Neuronal stem cell (in vitro differentiated cells): Measurements from ENCODE around the gene ZNF747.

Experiments used
- DNase-seq: peaks from one replicate; pipeline ENCODE4 v3.0.0-alpha.2; 2013; ENCODE audit warnings: low spot score
- H2AFZ ChIP-seq: one replicate; pipeline ENCODE4 v1.6.1; 2013; ENCODE audit warnings: mild to moderate bottlenecking, low read length, inconsistent platforms
- H2AK5ac ChIP-seq: 2 replicates; pipeline ENCODE4 v1.6.1; 2013; ENCODE audit warnings: low read depth, mild to moderate bottlenecking, inconsistent platforms, low read length, moderate library complexity, mixed read lengths
- H2BK120ac ChIP-seq: 2 replicates; pipeline ENCODE4 v1.6.1; 2013; ENCODE audit warnings: low read depth, mild to moderate bottlenecking, inconsistent platforms, low read length, moderate library complexity, mixed read lengths
- H2BK12ac ChIP-seq: one replicate; pipeline ENCODE4 v1.6.1; 2013; ENCODE audit warnings: low read length, inconsistent platforms
- H2BK15ac ChIP-seq: 2 replicates; pipeline ENCODE4 v1.6.1; 2013; ENCODE audit warnings: mild to moderate bottlenecking, low read length, inconsistent platforms, mixed read lengths
- H2BK5ac ChIP-seq: one replicate; pipeline ENCODE4 v1.6.1; 2013; ENCODE audit warnings: inconsistent platforms, mild to moderate bottlenecking, low read length, moderate library complexity
- H3K14ac ChIP-seq: one replicate; pipeline ENCODE4 v1.6.1; 2013; ENCODE audit warnings: low read length, inconsistent platforms
- H3K18ac ChIP-seq: 2 replicates; pipeline ENCODE4 v1.6.1; 2013; ENCODE audit warnings: low read length, inconsistent platforms
- H3K23ac ChIP-seq: 2 replicates; pipeline ENCODE4 v1.6.1; 2013; ENCODE audit warnings: low read depth, mild to moderate bottlenecking, mixed read lengths, low read length, inconsistent platforms; ENCODE audit not compliant: poor library complexity
- H3K27ac ChIP-seq: replicated peaks from 3 replicates; pipeline ENCODE4 v1.5.1; 2013; ENCODE audit warnings: low read length, inconsistent platforms
- H3K27me3 ChIP-seq, 3 experiments: 2 replicates each; pipeline ENCODE4 v1.6.1; 2013; ENCODE audit warnings: low read length in 3 of 3, mild to moderate bottlenecking in 2 of 3, inconsistent platforms in 1 of 3, low read depth in 1 of 3, mixed read lengths in 1 of 3, moderate library complexity in 1 of 3; ENCODE audit not compliant: control insufficient read depth in 3 of 3, insufficient read depth in 3 of 3
- H3K36me3 ChIP-seq, 2 donors: replicated peaks in 1 of 2; 2 replicates each; pipeline ENCODE4 v1.6.1; 2013; ENCODE audit warnings: low read length in 2 of 2; ENCODE audit not compliant: control insufficient read depth in 2 of 2, insufficient read depth in 2 of 2
- H3K4ac ChIP-seq: 2 replicates; pipeline ENCODE4 v1.6.1; 2013; ENCODE audit warnings: inconsistent platforms, mild to moderate bottlenecking, low read length, moderate library complexity
- H3K4me1 ChIP-seq, 2 donors: 1 replicate in 1 of 2; 2 replicates in 1 of 2; pipeline ENCODE4 v1.6.1; 2013; ENCODE audit warnings: low read length in 2 of 2, low read depth in 1 of 2; ENCODE audit not compliant: control insufficient read depth in 2 of 2, insufficient read depth in 1 of 2
- H3K4me2 ChIP-seq: one replicate; pipeline ENCODE4 v1.6.1; 2013; ENCODE audit warnings: mild to moderate bottlenecking, low read length, inconsistent platforms; ENCODE audit not compliant: insufficient read depth, poor library complexity, severe bottlenecking
- H3K4me3 ChIP-seq, 2 donors: 2 replicates each; pipeline ENCODE4 v1.5.1; 2013; ENCODE audit warnings: low read length in 2 of 2, mild to moderate bottlenecking in 2 of 2, inconsistent platforms in 1 of 2, moderate library complexity in 1 of 2
- H3K79me1 ChIP-seq: one replicate; pipeline ENCODE4 v1.6.1; 2013; ENCODE audit warnings: low read depth, mild to moderate bottlenecking, inconsistent platforms, low read length, moderate library complexity
- H3K9ac ChIP-seq: one replicate; pipeline ENCODE4 v1.6.1; 2013; ENCODE audit warnings: mild to moderate bottlenecking, low read depth, low read length, inconsistent platforms; ENCODE audit not compliant: poor library complexity
- H3K9me3 ChIP-seq, 2 donors: replicated peaks in 1 of 2; 2 replicates each; pipeline versions ENCODE3 to v1.6.1; 2013; ENCODE audit warnings: low read length in 2 of 2, mild to moderate bottlenecking in 2 of 2, inconsistent platforms in 1 of 2, low read depth in 1 of 2, mixed read lengths in 1 of 2, moderate library complexity in 1 of 2; ENCODE audit not compliant: control insufficient read depth in 2 of 2, insufficient read depth in 1 of 2
- H4K8ac ChIP-seq: one replicate; pipeline ENCODE4 v1.6.1; 2013; ENCODE audit warnings: low read depth, mild to moderate bottlenecking, inconsistent platforms, low read length, moderate library complexity
- H4K91ac ChIP-seq: one replicate; pipeline ENCODE4 v1.6.1; 2013; ENCODE audit warnings: low read length, low read depth, mild to moderate bottlenecking, inconsistent platforms; ENCODE audit not compliant: poor library complexity
- WGBS, 2 donors: extraction: QIAGEN DNeasy Blood & Tissue Kit; methylation state at CpG; one replicate each; pipeline ENCODE4 v1.1.7; 2013; ENCODE audit warnings: missing lambda C conversion rate in 2 of 2, mixed read lengths in 1 of 2; ENCODE audit not compliant: insufficient read length in 2 of 2, insufficient replicate concordance in 1 of 2; ENCODE audit errors: extremely low coverage in 2 of 2; 5-methylcytosine and 5-hydroxymethylcytosine counted together

The ZNF747 gene

GRCh38 chr16:30556125-30556473 lies 21.4 kb upstream of the ZNF747 start:
- Histone ChIP-seq H3K4ac (no peak overlapping the region), H2BK5ac (no peak overlapping the region), H3K14ac (no peak overlapping the region), H3K23ac (peak overlapping the region; percentile 31), H3K27me3 (peaks cover 0 to 2% (median 0%) of the 10 kb centered on the region in 3 experiments), H3K4me2 (no peak overlapping the region), H3K36me3 (peaks cover 13 to 39% of the 10 kb centered on the region in 2 donors), H2BK12ac (no peak overlapping the region), H4K8ac (peak overlapping the region; percentile 65), H3K9ac (peak overlapping the region; percentile 60), H4K91ac (no peak overlapping the region), H3K18ac (no peak overlapping the region), H2AFZ (no peak overlapping the region), H2AK5ac (no peak overlapping the region), H3K79me1 (peaks cover 11% of the 10 kb centered on the region), H3K4me3 (no peak overlapping the region), H2BK15ac (no peak overlapping the region), H3K27ac (no peak overlapping the region), H3K9me3 (no peaks in the 10 kb centered on the region), H2BK120ac (no peak overlapping the region), H3K4me1 (peaks cover 6 to 7% of the 10 kb centered on the region in 2 donors)
- no CpG with 5 or more reads among the region's 10 CpGs for WGBS, 2 donors
- no peak for DNase-seq

GRCh38 chr16:30555315-30556124 lies 20.9 kb upstream of the ZNF747 start:
- no peak overlapping the region for H3K18ac ChIP-seq
- no peaks in the 10 kb centered on the region for H3K27me3 ChIP-seq
- no peak overlapping the region for H2BK15ac ChIP-seq
- H3K36me3 ChIP-seq: peaks cover 13 to 39% of the 10 kb centered on the region in 2 donors
- H3K14ac ChIP-seq: no peak overlapping the region
- DNase-seq: no peak
- peaks cover 6 to 7% of the 10 kb centered on the region in 2 donors for H3K4me1 ChIP-seq
- no peak overlapping the region for H4K8ac ChIP-seq
- no peak overlapping the region for H3K4ac ChIP-seq
- H2BK12ac ChIP-seq: no peak overlapping the region
- no peak overlapping the region for H3K9ac ChIP-seq
- H4K91ac ChIP-seq: no peak overlapping the region
- peaks cover 11% of the 10 kb centered on the region for H3K79me1 ChIP-seq
- H3K23ac ChIP-seq: no peak overlapping the region
- no CpG with 5 or more reads among the region's 69 CpGs for WGBS, 2 donors
- no peak overlapping the region for H3K4me2 ChIP-seq
- no peak overlapping the region for H2BK5ac ChIP-seq
- H2AFZ ChIP-seq: no peak overlapping the region
- H3K9me3 ChIP-seq: no peaks in the 10 kb centered on the region
- no peak overlapping the region for H3K27ac ChIP-seq
- no peak overlapping the region for H2AK5ac ChIP-seq
- H2BK120ac ChIP-seq: no peak overlapping the region
- H3K4me3 ChIP-seq: no peak overlapping the region

DNA sequence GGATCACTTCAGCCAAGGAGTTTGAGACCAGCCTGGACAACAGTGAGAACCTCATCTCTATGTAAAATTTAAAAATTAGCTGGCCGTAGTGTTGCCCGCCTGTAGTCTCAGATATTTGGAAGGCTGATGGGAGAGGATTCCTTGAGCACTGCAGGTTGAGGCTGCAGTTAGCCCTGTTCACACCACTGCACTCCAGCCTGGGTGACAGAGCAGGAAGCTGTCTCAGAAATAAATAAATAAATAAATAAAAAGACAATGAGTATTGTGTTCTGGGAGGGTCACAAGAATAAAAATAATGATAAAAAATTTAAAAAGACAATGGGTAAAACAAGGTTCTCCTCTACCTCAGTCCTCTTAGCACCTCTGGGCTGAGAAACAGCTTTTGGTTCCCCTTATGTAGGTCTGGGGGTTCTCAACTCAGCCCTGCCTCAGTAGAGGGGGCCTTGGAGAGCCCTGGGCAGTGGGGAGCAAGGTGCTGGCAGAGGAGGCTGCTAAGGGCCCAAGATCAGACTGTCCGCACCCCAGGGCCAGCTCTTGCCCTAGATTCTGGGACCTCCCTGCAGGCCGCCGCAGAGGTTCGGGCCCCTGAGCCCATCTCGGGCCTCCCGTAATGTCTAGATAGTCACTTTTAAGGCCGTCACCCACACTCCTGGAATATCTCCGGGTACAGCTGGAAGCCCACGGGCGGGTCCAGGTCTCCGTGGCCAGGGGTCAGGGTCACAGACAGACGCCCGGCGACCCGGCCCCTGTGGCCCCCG lies 20.1 kb upstream of the ZNF747 start:
- Histone ChIP-seq H3K14ac (no peak overlapping the region), H2BK5ac (no peak overlapping the region), H3K23ac (no peak overlapping the region), H3K4me3 (no peak overlapping the region), H3K9me3 (no peaks in the 10 kb centered on the region), H3K4me2 (no peak overlapping the region), H3K4me1 (peaks cover 6 to 7% of the 10 kb centered on the region in 2 donors), H2BK12ac (no peak overlapping the region), H3K4ac (no peak overlapping the region), H3K27me3 (no peaks in the 10 kb centered on the region), H3K79me1 (peaks cover 11% of the 10 kb centered on the region), H2BK120ac (no peak overlapping the region), H4K8ac (no peak overlapping the region), H3K27ac (no peak overlapping the region), H4K91ac (no peak overlapping the region), H2AFZ (no peak overlapping the region), H2BK15ac (no peak overlapping the region), H3K36me3 (peaks cover 13 to 39% of the 10 kb centered on the region in 2 donors), H3K9ac (no peak overlapping the region), H3K18ac (no peak overlapping the region), H2AK5ac (no peak overlapping the region)
- no CpG with 5 or more reads among the region's 18 CpGs for WGBS, 2 donors
- no peak for DNase-seq

DNA sequence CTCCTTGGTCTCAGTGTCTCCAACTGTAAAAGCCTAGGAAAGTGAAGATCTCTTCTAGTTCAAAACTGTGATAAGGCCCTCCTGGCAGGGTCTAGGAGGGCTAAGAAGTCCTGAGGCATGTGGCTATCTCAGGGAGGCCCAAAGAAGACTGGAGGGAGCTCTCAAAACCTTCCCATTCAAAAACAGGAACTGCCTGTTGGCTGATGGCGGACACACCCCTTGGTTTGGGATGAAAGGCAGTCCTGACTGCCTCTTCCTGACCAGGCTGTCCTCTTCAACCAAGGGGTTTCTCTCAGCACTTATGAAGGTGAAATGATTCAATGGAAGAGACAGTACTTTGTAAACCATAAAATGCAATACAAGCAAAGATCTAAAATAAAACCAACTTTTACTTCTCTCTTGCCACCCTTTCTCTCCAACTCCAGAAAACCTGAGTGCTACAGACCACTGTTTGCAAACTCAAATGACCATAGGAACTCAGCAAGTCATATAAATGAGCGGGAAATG lies 18.8 kb upstream of the ZNF747 start:
- H3K27ac ChIP-seq: no peak overlapping the region
- no peak overlapping the region for H2BK5ac ChIP-seq
- no CpG with 5 or more reads among the region's 2 CpGs for WGBS, 2 donors
- no peaks in the 10 kb centered on the region for H3K9me3 ChIP-seq
- no peak overlapping the region for H2BK15ac ChIP-seq
- H3K18ac ChIP-seq: no peak overlapping the region
- H3K36me3 ChIP-seq: peaks cover 13 to 39% of the 10 kb centered on the region in 2 donors
- H3K23ac ChIP-seq: no peak overlapping the region
- no peak overlapping the region for H4K8ac ChIP-seq
- H3K79me1 ChIP-seq: peaks cover 11% of the 10 kb centered on the region
- no peak overlapping the region for H3K4me2 ChIP-seq
- H2AK5ac ChIP-seq: no peak overlapping the region
- no peak for DNase-seq
- no peak overlapping the region for H4K91ac ChIP-seq
- H3K4ac ChIP-seq: no peak overlapping the region
- peaks cover 3% of the 10 kb centered on the region in 2 donors for H3K4me1 ChIP-seq
- H2BK120ac ChIP-seq: no peak overlapping the region
- no peaks in the 10 kb centered on the region for H3K27me3 ChIP-seq
- H3K4me3 ChIP-seq: no peak overlapping the region
- H2AFZ ChIP-seq: no peak overlapping the region
- no peak overlapping the region for H2BK12ac ChIP-seq
- no peak overlapping the region for H3K14ac ChIP-seq
- no peak overlapping the region for H3K9ac ChIP-seq
